Measurements from ENCODE around the gene GPSM1.
"Not testable (repeated sequence)": the region's sequence is repeated elsewhere in the genome, so short reads cannot be mapped to it uniquely, and the experiment has no call there.

GPSM1 gene

DNA sequence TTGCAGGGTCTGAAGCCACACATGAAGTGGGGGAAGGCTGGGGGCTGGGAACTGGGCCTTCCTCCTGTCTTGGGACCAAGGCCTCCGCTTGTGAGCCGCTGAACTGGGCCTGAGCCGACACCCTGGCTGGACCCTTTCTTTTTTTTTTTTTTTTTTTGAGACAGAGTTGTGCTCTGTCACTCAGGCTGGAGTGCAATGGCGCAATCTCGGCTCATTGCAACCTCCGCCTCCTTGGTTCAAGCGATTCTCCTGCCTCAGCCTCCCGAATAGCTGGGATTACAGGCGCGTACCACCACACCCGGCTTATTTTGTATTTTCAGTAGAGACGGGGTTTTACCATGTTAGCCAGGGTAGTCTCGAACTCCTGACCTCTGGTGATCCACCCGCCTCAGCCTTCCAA lies 8.1 kb upstream of the GPSM1 start:
- DNase-seq, result not testable (repeated sequence)

DNA sequence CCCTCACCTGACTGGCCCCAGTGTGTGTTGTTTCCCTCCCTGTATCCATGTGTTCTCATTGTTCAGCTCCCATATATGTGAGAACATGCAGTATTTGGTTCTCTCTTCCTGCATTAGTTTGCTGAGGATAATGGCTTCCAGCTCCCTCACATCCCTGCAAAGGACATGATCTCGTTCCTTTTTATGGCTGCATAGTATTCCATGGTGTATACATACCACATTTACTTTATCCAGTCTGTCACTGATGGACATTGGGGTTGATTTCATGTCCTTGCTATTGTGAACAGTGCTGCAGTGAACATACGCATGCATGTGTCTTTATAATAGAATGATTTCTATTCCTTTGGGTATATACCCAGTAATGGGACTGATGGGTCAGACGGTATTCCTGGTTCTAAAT lies 7.4 kb upstream of the GPSM1 start:
- DNase-seq, result not testable (repeated sequence)

- DNase-seq, result not testable (repeated sequence)
Measured at GRCh38 chr9:136320972-136321371, 6.4 kb upstream of the GPSM1 start.

DNA sequence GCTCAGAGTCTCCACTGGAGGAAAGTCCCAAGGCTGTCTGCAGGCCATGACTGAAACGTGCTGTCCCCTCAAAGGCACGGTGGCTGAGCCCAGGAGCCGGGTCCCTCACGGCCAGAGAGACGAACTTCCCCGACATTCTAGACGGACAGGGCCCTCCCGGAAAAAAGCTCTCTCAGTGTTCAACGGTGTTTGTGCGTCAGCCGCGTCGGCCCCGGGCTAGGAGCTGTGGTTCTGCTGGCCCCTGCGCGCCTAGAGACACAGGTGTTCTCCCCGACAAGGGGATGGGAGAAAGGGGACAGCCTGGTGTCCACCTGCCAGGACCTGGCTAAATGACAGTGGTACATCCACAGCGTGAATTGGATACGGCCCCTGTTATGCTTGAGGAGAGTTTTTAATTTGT lies 5.8 kb upstream of the GPSM1 start:
- no peak for DNase-seq

- DNase-seq, result no peak
Measured at GRCh38 chr9:136322756-136323330, 4.5 kb upstream of the GPSM1 start.

GRCh38 chr9:136323371-136323789 lies 4.0 kb upstream of the GPSM1 start:
- no peak for DNase-seq

DNA sequence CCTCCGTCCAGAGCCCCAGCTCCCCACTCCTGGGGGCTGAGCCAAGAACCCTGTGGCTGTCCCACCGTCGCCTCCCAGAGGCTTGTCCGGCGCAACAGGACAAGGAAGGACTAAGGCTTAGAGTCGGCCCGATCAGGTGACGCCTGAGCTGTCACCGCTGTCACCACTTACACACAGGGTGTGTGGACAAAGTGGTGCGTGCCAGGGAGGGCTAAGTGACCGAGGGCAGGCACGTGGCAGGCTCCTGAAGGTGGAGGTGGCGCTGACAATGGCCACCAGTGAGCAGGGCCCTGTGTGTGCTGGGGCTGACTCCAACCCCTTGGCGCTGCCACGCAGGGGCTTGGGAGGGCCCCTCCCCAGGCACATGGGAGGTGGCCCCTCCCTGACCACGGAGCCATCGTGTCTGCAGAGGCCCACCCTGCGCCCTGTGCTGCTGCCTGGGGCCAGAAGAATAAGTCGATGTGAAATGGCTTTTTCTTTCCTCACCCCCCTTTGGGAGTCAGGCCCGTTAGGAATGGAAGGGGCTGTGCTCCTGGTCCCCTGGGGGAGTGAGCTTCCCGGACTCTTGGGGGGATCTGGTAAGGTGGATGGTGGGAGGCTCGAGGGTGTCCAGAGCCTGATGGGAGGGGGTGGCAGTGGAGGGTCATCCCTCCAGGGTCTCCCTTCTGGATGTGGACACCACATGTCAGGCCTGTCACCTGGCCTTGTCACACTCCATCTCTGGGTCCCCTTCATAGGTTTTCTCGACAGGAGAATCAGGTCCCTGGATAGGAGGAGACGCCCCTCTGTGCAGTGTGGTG lies 2.6 kb upstream of the GPSM1 start:
- DNase-seq, result no peak

DNA sequence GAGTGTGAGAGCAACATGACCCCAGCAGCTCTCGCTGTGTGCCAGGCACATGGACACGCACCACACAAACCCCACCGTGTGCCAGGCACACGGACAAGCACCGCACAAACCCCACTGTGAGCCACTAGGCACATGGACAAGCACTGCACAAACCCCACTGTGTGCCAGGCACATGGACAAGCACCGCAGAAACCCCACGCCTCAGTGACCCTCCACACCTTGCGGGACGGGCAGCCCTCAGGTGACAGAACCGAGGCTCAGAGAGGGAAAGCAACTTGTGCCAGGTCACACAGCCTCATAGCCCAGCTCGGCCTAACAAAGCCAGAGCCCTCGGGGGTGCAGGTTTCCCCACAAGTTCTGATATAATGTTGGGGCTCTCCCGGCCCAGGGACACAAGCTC lies 2.0 kb upstream of the GPSM1 start:
- DNase-seq, result no peak

GRCh38 chr9:136326061-136326760 lies 1.1 kb upstream of the GPSM1 start:
- peak; percentile 41 for DNase-seq

DNA sequence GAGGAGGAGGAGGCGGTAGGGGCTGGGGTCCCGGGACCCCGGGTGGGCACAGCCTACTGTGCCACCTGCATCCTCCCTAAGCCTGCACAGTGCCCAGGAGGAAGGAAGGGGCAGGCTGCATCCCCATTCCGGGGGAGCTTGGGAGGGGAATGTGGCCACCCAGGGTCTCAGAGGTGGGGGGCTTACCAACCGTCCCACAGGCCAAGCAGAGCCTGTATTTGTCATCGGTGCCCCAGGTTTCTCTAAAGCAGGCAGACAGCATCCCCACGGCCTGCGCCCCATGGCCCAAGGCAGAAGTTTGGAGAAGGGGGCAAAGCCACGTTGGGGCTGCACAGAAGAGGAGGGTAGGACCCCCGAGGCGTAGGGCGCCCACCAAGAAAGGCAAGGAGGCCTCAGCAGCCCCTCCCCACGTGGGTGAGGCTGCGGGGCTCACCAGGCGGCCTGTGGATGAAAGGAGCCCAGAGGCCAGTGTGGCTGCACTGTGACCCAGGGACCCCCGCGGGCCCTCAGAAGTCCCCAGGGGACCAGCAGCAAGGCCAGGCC lies 507 bp upstream of the GPSM1 start:
- DNase-seq, result no peak

DNA sequence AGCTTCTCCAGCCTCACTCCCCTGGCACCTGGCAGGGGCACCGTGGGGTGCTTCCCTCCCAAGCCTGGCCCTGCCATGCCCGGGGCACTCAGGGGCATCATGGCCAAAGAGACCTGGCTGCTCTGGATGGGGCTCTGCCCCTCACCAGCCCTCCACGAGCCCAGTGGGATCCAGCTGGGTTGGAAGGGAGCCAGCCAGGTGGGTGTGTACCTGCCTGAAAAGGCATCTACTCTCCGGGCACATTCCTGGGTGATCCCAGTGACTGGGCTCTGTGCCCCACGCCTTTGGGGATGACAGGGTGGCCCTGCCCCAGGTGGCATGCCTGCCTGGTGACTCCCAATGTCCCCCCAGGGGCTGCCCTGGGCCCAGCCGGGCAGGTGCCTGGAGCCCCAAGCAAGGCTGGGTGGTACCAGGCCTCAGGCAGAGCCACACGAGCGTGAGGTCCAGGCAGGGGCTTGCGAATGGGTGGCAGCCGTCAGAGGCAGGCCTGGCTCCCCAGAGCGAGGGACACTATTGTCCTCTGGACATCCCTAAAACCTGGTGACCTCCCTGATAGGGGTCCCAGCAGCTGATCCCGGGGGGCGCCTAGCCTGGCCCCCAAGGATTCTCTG lies 777 bp downstream of the GPSM1 start:
- DNase-seq, result no peak

DNA sequence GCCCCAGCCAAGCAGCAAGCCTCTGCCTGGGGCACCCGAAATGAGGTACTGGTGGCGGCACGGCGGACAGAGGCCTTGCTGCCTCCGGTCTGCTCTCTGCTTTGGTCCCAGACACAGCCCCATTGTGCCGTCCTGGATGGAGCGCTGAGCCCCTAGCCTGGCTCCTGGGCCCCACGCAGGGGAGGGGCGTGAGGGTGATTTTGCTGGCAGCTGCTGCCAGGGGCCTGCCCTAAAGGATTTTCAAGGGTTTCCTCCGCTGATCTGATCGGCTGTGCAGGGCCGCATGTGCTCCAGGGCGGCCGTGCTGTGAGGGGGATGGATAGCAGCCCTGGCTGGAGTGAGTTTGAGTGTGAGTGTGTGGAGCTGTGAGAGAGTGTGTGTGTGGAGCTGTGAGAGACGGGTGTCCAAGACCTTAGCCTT lies 1.3 kb downstream of the GPSM1 start:
- DNase-seq, result no peak

DNA sequence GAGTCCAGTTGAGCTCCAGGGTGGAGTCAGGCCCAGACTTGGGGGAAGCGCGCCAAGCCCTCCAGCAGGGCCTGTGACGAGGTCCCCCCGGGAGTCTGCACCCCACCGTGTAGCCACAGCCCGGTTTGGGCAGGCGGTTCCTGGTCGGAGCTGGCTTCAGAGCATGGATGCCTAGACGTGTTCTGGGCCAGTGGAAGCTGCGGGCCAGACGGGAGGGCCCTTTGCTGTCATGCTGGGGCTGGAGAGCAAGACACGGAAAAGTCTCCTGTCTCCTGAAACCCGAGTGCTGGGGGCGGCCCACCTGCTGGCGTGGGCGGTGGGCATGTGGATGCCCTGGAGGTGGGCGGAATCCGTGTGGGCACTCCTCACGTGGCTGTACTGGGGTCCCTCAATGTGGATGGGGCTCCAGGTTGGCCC lies 1.9 kb downstream of the GPSM1 start:
- DNase-seq, result no peak

DNA sequence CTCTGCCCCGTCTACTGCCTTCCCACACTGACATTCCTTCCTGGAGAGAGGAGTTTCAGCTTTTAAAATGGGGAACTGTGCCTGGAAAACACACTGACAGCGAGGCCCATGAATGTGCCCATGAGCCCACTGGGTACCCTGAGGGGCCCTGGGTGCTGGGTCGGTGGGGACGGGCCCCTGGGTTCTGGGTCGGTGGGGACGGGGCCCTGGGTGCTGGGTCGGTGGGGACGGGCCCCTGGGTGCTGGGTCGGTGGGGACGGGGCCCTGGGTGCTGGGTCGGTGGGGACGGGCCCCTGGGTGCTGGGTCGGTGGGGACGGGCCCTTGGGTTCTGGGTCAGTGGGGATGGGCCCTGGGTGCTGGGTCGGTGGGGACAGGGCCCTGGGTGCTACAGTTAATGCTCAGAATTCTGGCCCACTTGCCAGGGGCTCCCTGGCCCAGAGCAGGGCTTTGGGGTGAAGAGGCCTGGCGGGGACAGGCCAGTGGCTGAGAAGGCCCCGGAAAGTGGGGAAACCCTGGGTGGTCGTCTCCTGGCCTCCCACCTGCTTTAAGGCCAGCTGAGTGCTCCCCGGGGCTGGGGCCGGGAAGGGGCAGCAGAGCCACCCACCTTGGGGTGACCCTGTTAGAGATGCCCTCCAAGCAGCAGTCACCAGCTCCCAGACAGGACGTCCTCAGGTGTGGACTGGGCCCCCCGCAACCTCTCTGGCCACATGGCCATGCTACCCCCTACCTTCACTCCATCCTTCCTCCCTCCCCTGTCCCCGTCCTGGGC lies 2.5 kb downstream of the GPSM1 start:
- DNase-seq, result no peak

- DNase-seq, result no peak
Measured at GRCh38 chr9:136330406-136330990, 3.2 kb downstream of the GPSM1 start.

- DNase-seq, result no peak
Measured at GRCh38 chr9:136331030-136331429, 3.7 kb downstream of the GPSM1 start.

DNA sequence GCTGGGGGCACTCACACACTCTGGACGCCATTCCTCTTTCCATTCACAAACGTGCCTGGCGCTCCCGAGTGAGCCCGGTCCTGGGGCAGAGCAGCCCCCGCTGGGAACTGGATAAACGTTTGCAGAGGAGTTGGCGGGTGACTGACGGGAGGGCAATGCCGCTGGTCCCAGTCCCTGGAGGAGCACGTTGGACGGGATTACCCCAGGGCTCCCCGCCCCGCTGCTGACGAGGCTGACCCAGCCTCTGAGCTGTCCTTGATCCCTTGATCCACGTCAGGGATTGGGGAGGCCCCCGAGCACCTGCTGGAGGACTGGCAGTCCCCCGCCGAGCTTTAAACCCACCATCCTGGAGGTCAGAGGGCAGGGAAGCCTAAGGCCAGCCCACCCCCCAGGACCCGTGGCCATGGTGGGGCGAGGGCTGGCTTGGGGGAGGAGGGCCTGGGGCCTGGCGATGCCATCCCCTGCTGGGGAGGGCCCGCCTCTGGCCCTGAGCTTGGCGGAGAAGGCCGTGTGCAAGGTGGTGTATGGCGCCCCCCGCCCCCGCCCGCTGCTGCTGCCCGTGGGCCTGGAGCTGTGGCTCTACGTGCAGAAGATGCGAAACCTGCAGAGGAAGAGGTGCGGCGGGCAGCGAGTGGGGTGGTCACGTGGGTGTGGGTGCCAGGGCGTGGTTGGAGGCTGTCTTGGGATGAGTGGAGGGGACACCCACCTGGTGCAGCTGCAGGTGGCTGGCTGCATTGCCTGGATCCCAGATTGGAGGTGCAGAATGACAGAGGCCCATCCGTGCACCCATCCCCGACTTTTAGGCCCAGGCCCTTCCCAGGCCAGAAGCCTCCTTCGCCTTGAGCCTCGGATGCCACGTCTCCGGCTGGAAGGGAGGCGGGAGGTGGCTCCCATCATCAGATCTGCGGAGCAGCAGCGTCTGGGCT lies 4.5 kb downstream of the GPSM1 start:
- no peak for DNase-seq

DNA sequence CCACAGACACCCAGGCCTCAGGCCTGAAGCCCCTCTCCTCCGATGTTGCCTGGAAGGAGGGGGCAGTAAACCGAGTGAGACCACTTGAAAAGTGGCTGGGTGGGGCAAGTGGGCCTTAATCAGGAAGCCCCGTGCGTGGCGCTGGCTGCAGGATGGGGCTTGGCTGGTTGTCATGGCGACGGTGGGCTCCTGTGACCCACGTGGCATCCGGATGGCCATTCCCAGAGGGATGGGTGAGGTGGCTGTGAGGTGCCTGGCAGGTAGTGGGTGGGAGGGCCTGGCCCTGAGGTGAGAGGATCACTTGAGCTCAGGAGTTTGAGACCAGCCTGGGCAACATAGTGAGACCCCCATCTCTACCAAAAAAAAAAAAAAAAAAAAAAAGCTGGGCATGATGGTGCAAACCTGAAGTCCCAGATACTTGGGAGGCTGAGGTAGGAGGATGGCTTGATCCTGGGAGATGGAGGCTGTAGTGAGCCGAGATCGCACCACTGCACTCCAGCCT lies 5.2 kb downstream of the GPSM1 start:
- no peak for DNase-seq

GRCh38 chr9:136333045-136333444 lies 5.7 kb downstream of the GPSM1 start:
- no peak for DNase-seq

DNA sequence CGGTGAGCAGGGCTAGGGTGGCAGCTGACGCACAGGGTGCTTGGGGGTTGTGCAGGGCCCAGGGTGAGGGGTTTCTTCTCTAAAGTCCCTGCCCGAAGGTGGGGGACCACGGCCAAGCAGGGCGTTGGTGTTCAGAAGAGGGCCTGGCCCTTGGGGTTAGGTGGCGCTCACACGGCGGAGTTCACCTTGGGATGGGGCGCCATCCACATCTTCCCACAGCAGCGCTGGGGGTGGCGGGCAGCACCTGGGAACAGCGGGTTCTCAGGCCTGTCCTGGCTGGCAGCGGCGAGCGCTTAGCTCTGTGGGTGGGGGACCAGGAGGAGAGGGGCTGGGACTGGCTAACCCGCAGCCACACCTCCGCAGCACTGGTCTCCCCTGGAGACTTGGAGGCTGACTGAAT lies 6.1 kb downstream of the GPSM1 start:
- DNase-seq, result no peak

DNA sequence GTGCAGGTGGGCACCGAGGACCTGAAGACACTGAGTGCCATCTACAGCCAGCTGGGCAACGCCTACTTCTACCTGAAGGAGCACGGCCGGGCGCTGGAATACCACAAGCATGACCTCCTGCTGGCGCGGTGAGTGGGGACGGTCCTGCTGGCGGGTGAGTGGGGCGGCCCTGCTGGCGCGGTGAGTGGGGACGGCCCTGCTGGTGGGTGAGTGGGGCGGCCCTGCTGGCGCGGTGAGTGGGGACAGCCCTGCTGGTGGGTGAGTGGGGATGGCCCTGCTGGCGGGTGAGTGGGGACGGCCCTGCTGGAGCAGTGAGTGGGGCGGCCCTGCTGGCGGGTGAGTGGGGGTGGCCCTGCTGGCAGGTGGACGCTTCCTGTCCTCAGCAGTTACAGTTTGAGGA lies 7.2 kb downstream of the GPSM1 start:
- no peak for DNase-seq
